GM12878 (cell line): ENCODE results near the gene SPON2. TPM values are rescaled to one million over a fixed set of nuclear protein-coding genes. Genes with fewer than 3 reads are reported as not detected.

ENCODE experiments used
- HDAC2 ChIP-seq: fragments of 200-600 bp; sonication (generic); IDR thresholded peaks from 2 replicates; pipeline ENCODE4 v1.6.1; 2017
- IRF4 ChIP-seq: IDR thresholded peaks from 2 replicates; pipeline ENCODE4 v1.6.1; 2011; ENCODE audit warnings: low read depth, low read length
- MEF2A ChIP-seq: IDR thresholded peaks from 2 replicates; pipeline ENCODE4 v1.6.1; 2011; ENCODE audit warnings: low read depth, mild to moderate bottlenecking, low read length, moderate library complexity; ENCODE audit not compliant: insufficient read depth
- RAD51 ChIP-seq: fragments of 450-650 bp; IDR thresholded peaks from 2 replicates; pipeline ENCODE4 v1.6.1; 2016; ENCODE audit warnings: moderate library complexity, mild to moderate bottlenecking, inconsistent platforms
- SMAD1 ChIP-seq: fragments of 450-650 bp; IDR thresholded peaks from 2 replicates; pipeline ENCODE4 v1.6.1; 2018; ENCODE audit warnings: mild to moderate bottlenecking, low read depth; ENCODE audit not compliant: partially characterized antibody
- polyA plus RNA-seq, 11 experiments: library from polyadenylated mRNA; depleted of rRNA in 4 of 11; unstranded in 6 of 11; stranded (reverse) in 5 of 11; fragments of >200 nt; fragmentation: Nextera tagmentation in 4 of 11; fragmentation: Illumina TruSeq in 1 of 11; extraction: Ambion mirVana in 4 of 11; extraction: Trizol in 1 of 11; gene quantifications; 1 replicate in 1 of 11; 2 replicates in 10 of 11; pipeline versions ENCODE4 v1.2.1 to v1.2.3, GENCODE V29; 2011 to 2016; ENCODE audit warnings: inconsistent platforms in 2 of 11, missing spikeins in 2 of 11, low read depth in 1 of 11
- small RNA-seq: library from RNA; depleted of rRNA; stranded (forward); fragments of <200 nt; gene quantifications from one replicate; pipeline ENCODE3, GENCODE V24; 2014
- total RNA-seq, 4 experiments: library from RNA; depleted of rRNA in 3 of 4; stranded (reverse); fragments of >200 nt in 3 of 4; fragmentation: Illumina TruSeq in 1 of 4; extraction: Trizol in 1 of 4; gene quantifications; 2 replicates each; pipeline versions ENCODE4 v1.2.1 to v1.2.3, GENCODE V29; 2013 to 2021

Gene SPON2
- total and polyA plus RNA-seq, 10 of the 15 experiments (the other 5 are each of a cell fraction or from before 2014, with no cell fraction given) = 1.1 to 11.2 (median 7.3) TPM

DNA sequence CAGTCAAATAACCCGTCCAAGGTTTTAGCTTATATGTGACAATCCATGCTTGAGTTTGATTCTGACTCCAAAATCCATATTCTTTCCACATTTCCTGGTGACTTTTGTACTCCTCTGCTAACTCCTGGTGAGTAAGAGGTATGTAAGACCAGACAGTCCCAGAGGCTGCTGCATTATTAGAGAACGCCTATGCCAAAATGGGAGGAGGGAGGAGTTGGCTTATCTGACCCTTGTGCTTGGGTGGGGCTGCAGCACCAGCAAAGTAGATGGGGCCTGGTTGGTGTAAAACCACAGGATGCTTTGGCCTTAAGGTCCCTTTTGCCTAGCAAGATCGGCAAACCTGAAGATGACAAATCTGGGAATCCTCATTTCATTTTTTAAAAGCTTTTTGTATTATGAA, 49.9 kb downstream of the SPON2 start (continued):
- no peak for TF ChIP-seq SMAD1
- no peak for TF ChIP-seq HDAC2
- TF ChIP-seq MEF2A = no peak
- TF ChIP-seq IRF4 = no peak
- TF ChIP-seq RAD51 = no peak

Small RNA genes within 50 kb of the gene (small RNA-seq; reads per million reads assigned to genes)
- gene RF00554 = not detected

Other genes starting within 250 kb of the SPON2 start
Only the 7 nearest of the 11 such genes appear.
- gene IDUA, start 185.5 kb downstream of the SPON2 start, total RNA-seq (2014; rRNA removed) = 2.4 and 5.4 TPM in 2 replicates
- 0.23 and 0.76 TPM in 2 replicates for gene IDUA, start 185.5 kb downstream of the SPON2 start, total RNA-seq (2014; rRNA removed; fragmentation: Illumina TruSeq; extraction: Trizol)
- gene IDUA, start 185.5 kb downstream of the SPON2 start, total RNA-seq (2021) = 5.7 and 7.6 TPM in 2 replicates
- 0.37 and 1.2 TPM in 2 replicates for gene IDUA, start 185.5 kb downstream of the SPON2 start, polyA plus RNA-seq (2011; rRNA removed)
- gene IDUA, start 185.5 kb downstream of the SPON2 start, polyA plus RNA-seq (2014; fragmentation: Illumina TruSeq; extraction: Trizol) = 0.24 TPM in 1 of 2 replicates, not detected in the other
- under 1 TPM in 1 of 2 experiments, not detected in 1; 0.05 TPM for gene IDUA, start 185.5 kb downstream of the SPON2 start, polyA plus RNA-seq (2014; fragmentation: Nextera tagmentation; extraction: Ambion mirVana)
- 5.8 and 6.3 TPM in 2 replicates for gene IDUA, start 185.5 kb downstream of the SPON2 start, polyA plus RNA-seq (2014; rRNA removed)
- 1 to 10 TPM; 1.4 TPM for gene IDUA, start 185.5 kb downstream of the SPON2 start, polyA plus RNA-seq (2016; fragmentation: Nextera tagmentation; extraction: Ambion mirVana)
- gene SLC26A1, start 179.2 kb downstream of the SPON2 start, total RNA-seq (2014; rRNA removed) = 0.28 TPM in 1 of 2 replicates, not detected in the other
- gene SLC26A1, start 179.2 kb downstream of the SPON2 start, total RNA-seq (2014; rRNA removed; fragmentation: Illumina TruSeq; extraction: Trizol) = not detected in 2 replicates
- not detected in 2 replicates for gene SLC26A1, start 179.2 kb downstream of the SPON2 start, total RNA-seq (2021)
- gene SLC26A1, start 179.2 kb downstream of the SPON2 start, polyA plus RNA-seq (2011; rRNA removed) = 0.12 TPM in 1 of 2 replicates, not detected in the other
- not detected in 2 replicates for gene SLC26A1, start 179.2 kb downstream of the SPON2 start, polyA plus RNA-seq (2014; fragmentation: Illumina TruSeq; extraction: Trizol)
- under 1 TPM in 1 of 2 experiments, not detected in 1; 0.05 TPM for gene SLC26A1, start 179.2 kb downstream of the SPON2 start, polyA plus RNA-seq (2014; fragmentation: Nextera tagmentation; extraction: Ambion mirVana)
- gene SLC26A1, start 179.2 kb downstream of the SPON2 start, polyA plus RNA-seq (2014; rRNA removed) = not detected in 2 replicates
- gene SLC26A1, start 179.2 kb downstream of the SPON2 start, polyA plus RNA-seq (2016; fragmentation: Nextera tagmentation; extraction: Ambion mirVana) = under 1 TPM; 0.83 to 0.96 TPM
- 0.34 and 0.38 TPM in 2 replicates for gene FGFRL1, start 161.0 kb downstream of the SPON2 start, total RNA-seq (2014; rRNA removed)
- 0.14 and 0.22 TPM in 2 replicates for gene FGFRL1, start 161.0 kb downstream of the SPON2 start, total RNA-seq (2014; rRNA removed; fragmentation: Illumina TruSeq; extraction: Trizol)
- gene FGFRL1, start 161.0 kb downstream of the SPON2 start, total RNA-seq (2021) = 0.97 and 1.1 TPM in 2 replicates
- 0.72 and 1.5 TPM in 2 replicates for gene FGFRL1, start 161.0 kb downstream of the SPON2 start, polyA plus RNA-seq (2011; rRNA removed)
- gene FGFRL1, start 161.0 kb downstream of the SPON2 start, polyA plus RNA-seq (2014; fragmentation: Illumina TruSeq; extraction: Trizol) = 0.05 and 0.24 TPM in 2 replicates
- under 1 TPM; 0.02 to 0.03 TPM for gene FGFRL1, start 161.0 kb downstream of the SPON2 start, polyA plus RNA-seq (2014; fragmentation: Nextera tagmentation; extraction: Ambion mirVana)
- 0.51 and 0.55 TPM in 2 replicates for gene FGFRL1, start 161.0 kb downstream of the SPON2 start, polyA plus RNA-seq (2014; rRNA removed)
- not detected for gene FGFRL1, start 161.0 kb downstream of the SPON2 start, polyA plus RNA-seq (2016; fragmentation: Nextera tagmentation; extraction: Ambion mirVana)
- gene RNF212, start 59.0 kb downstream of the SPON2 start, total RNA-seq (2014; rRNA removed) = not detected in 2 replicates
- gene RNF212, start 59.0 kb downstream of the SPON2 start, total RNA-seq (2014; rRNA removed; fragmentation: Illumina TruSeq; extraction: Trizol) = not detected in 2 replicates
- gene RNF212, start 59.0 kb downstream of the SPON2 start, total RNA-seq (2021) = not detected in 2 replicates
- not detected in 2 replicates for gene RNF212, start 59.0 kb downstream of the SPON2 start, polyA plus RNA-seq (2011; rRNA removed)
- not detected in 2 replicates for gene RNF212, start 59.0 kb downstream of the SPON2 start, polyA plus RNA-seq (2014; fragmentation: Illumina TruSeq; extraction: Trizol)
- not detected for gene RNF212, start 59.0 kb downstream of the SPON2 start, polyA plus RNA-seq (2014; fragmentation: Nextera tagmentation; extraction: Ambion mirVana)
- not detected in 2 replicates for gene RNF212, start 59.0 kb downstream of the SPON2 start, polyA plus RNA-seq (2014; rRNA removed)
- not detected for gene RNF212, start 59.0 kb downstream of the SPON2 start, polyA plus RNA-seq (2016; fragmentation: Nextera tagmentation; extraction: Ambion mirVana)
- gene CTBP1, start 76.5 kb upstream of the SPON2 start, total RNA-seq (2014; rRNA removed) = 143 and 160 TPM in 2 replicates
- gene CTBP1, start 76.5 kb upstream of the SPON2 start, total RNA-seq (2014; rRNA removed; fragmentation: Illumina TruSeq; extraction: Trizol) = 53.9 and 62.2 TPM in 2 replicates
- gene CTBP1, start 76.5 kb upstream of the SPON2 start, total RNA-seq (2021) = 182 TPM in 2 replicates
- gene CTBP1, start 76.5 kb upstream of the SPON2 start, polyA plus RNA-seq (2011; rRNA removed) = 59.1 and 78.2 TPM in 2 replicates
- 45.1 and 63.9 TPM in 2 replicates for gene CTBP1, start 76.5 kb upstream of the SPON2 start, polyA plus RNA-seq (2014; fragmentation: Illumina TruSeq; extraction: Trizol)
- 10 to 100 TPM in 1 of 2 experiments, 1 to 10 TPM in 1; 7.4 to 21.2 TPM for gene CTBP1, start 76.5 kb upstream of the SPON2 start, polyA plus RNA-seq (2014; fragmentation: Nextera tagmentation; extraction: Ambion mirVana)
- 164 and 182 TPM in 2 replicates for gene CTBP1, start 76.5 kb upstream of the SPON2 start, polyA plus RNA-seq (2014; rRNA removed)
- 10 to 100 TPM; 36.8 to 43.1 TPM for gene CTBP1, start 76.5 kb upstream of the SPON2 start, polyA plus RNA-seq (2016; fragmentation: Nextera tagmentation; extraction: Ambion mirVana)
- 47.1 and 52.1 TPM in 2 replicates for gene MAEA, start 117.3 kb upstream of the SPON2 start, total RNA-seq (2014; rRNA removed)
- 19.2 and 23.9 TPM in 2 replicates for gene MAEA, start 117.3 kb upstream of the SPON2 start, total RNA-seq (2014; rRNA removed; fragmentation: Illumina TruSeq; extraction: Trizol)
- 61.7 and 63.1 TPM in 2 replicates for gene MAEA, start 117.3 kb upstream of the SPON2 start, total RNA-seq (2021)
- gene MAEA, start 117.3 kb upstream of the SPON2 start, polyA plus RNA-seq (2011; rRNA removed) = 35.0 and 57.0 TPM in 2 replicates
- gene MAEA, start 117.3 kb upstream of the SPON2 start, polyA plus RNA-seq (2014; fragmentation: Illumina TruSeq; extraction: Trizol) = 8.8 and 21.4 TPM in 2 replicates
- gene MAEA, start 117.3 kb upstream of the SPON2 start, polyA plus RNA-seq (2014; fragmentation: Nextera tagmentation; extraction: Ambion mirVana) = 1 to 10 TPM; 3.6 to 7.5 TPM
- 63.7 and 67.3 TPM in 2 replicates for gene MAEA, start 117.3 kb upstream of the SPON2 start, polyA plus RNA-seq (2014; rRNA removed)
- gene MAEA, start 117.3 kb upstream of the SPON2 start, polyA plus RNA-seq (2016; fragmentation: Nextera tagmentation; extraction: Ambion mirVana) = 10 to 100 TPM; 63.6 to 67.1 TPM
- 5.1 and 5.3 TPM in 2 replicates for gene UVSSA, start 174.6 kb upstream of the SPON2 start, total RNA-seq (2014; rRNA removed)
- gene UVSSA, start 174.6 kb upstream of the SPON2 start, total RNA-seq (2014; rRNA removed; fragmentation: Illumina TruSeq; extraction: Trizol) = 2.6 and 3.1 TPM in 2 replicates
- gene UVSSA, start 174.6 kb upstream of the SPON2 start, total RNA-seq (2021) = 14.2 and 16.8 TPM in 2 replicates
- gene UVSSA, start 174.6 kb upstream of the SPON2 start, polyA plus RNA-seq (2011; rRNA removed) = 3.2 and 3.7 TPM in 2 replicates
- 2.7 and 3.6 TPM in 2 replicates for gene UVSSA, start 174.6 kb upstream of the SPON2 start, polyA plus RNA-seq (2014; fragmentation: Illumina TruSeq; extraction: Trizol)
- under 1 TPM; 0.34 to 0.82 TPM for gene UVSSA, start 174.6 kb upstream of the SPON2 start, polyA plus RNA-seq (2014; fragmentation: Nextera tagmentation; extraction: Ambion mirVana)
- gene UVSSA, start 174.6 kb upstream of the SPON2 start, polyA plus RNA-seq (2014; rRNA removed) = 8.5 and 11.7 TPM in 2 replicates
- 1 to 10 TPM; 3.4 to 3.6 TPM for gene UVSSA, start 174.6 kb upstream of the SPON2 start, polyA plus RNA-seq (2016; fragmentation: Nextera tagmentation; extraction: Ambion mirVana)